Ovary (tissue), 9 donors: Measurements from ENCODE around the gene CIC. TPM values are rescaled to one million over a fixed set of nuclear protein-coding genes. Genes with fewer than 3 reads are reported as not detected.

Experiments used
- DNase-seq, 5 donors: peaks; one replicate each; pipeline ENCODE4 v3.0.0-alpha.2; 2019 to 2020
- H3K27ac ChIP-seq, 2 donors: fragments of 200-600 bp; one replicate each; pipeline versions ENCODE4 v1.5.1 to v1.8.0; 2019 to 2022
- H3K27me3 ChIP-seq: fragments of 200-600 bp; one replicate; pipeline ENCODE4 v1.8.0; 2022
- H3K36me3 ChIP-seq: fragments of 200-600 bp; sonication (generic); one replicate; pipeline ENCODE4 v1.5.1; 2019
- H3K4me1 ChIP-seq: one replicate; pipeline ENCODE4 v1.8.1; 2013; ENCODE audit warnings: mild to moderate bottlenecking, moderate library complexity; ENCODE audit not compliant: insufficient read depth
- H3K4me3 ChIP-seq: fragments of 200-600 bp; sonication (generic); one replicate; pipeline ENCODE4 v1.5.1; 2017
- H3K9me3 ChIP-seq, 2 donors: fragments of 200-600 bp in 1 of 2; sonication (generic) in 1 of 2; one replicate each; pipeline versions ENCODE4 v1.5.1 to v1.8.1; 2013 to 2019; ENCODE audit warnings: mild to moderate bottlenecking in 1 of 2, moderate library complexity in 1 of 2
- CTCF ChIP-seq, 3 donors: fragments of 450-650 bp in 2 of 3; fragments of 200-600 bp in 1 of 3; IDR thresholded peaks; one replicate each; pipeline versions ENCODE4 v1.5.1 to v1.8.0; 2016 to 2022; ENCODE audit warnings: antibody characterized with exemption in 3 of 3, mild to moderate bottlenecking in 1 of 3
- EP300 ChIP-seq: sonication (generic); formaldehyde crosslinking; IDR thresholded peaks from one replicate; pipeline ENCODE4 v1.6.1; 2017; ENCODE audit warnings: antibody characterized with exemption
- POLR2A ChIP-seq: fragments of 450-650 bp; IDR thresholded peaks from one replicate; pipeline ENCODE4 v1.6.1; 2017; ENCODE audit warnings: antibody characterized with exemption, mild to moderate bottlenecking, moderate library complexity
- WGBS, 3 donors: extraction: QIAGEN DNeasy Blood & Tissue Kit in 1 of 3; methylation state at CpG; one replicate each; pipeline versions ENCODE4 v1.1.5 to v1.1.7; 2013 to 2017; 5-methylcytosine and 5-hydroxymethylcytosine counted together
- intact Hi-C, 4 donors: fragments of 100-400 bp; cut with DNase I; formaldehyde crosslinking; loops; one replicate each; pipeline versions ENCODE4 v1.11.0 to v1.15.1; 2022 to 2023
- polyA plus RNA-seq, 2 donors: library from polyadenylated mRNA; stranded (reverse); fragments of 200-250 nt in 1 of 2; fragments of 350-450 nt in 1 of 2; fragmentation: Illumina TruSeq in 1 of 2; extraction: RNeasy Lipid Tissue Mini Kit (QIAGEN cat#74804) in 1 of 2; gene quantifications; one replicate each; pipeline ENCODE4 v1.2.3, GENCODE V29; 2013 to 2014
- total RNA-seq, 7 donors: library from RNA; depleted of rRNA in 2 of 7; stranded (reverse); fragments of >200 nt in 2 of 7; fragmentation: NEBNext Ultra II Directional in 3 of 7; extraction: Animal tissue kit (Norgen Biotek cat#: 25700) in 3 of 7; gene quantifications; one replicate each; pipeline versions ENCODE4 v1.1.0 to v1.2.4, GENCODE V29; 2016 to 2023
- donor health status: DM: no; HTN: no; CAD: no; lungs with moderate emphysema.
- donor health status: DM: no; HTN: no; CAD: no.
- donor health status: Bipolar disorder and iron deficiency.
- donor health status: DM: yes; HTN: yes; CAD: no.
- donor health status: DM: no; HTN: no; CAD: no.
- donor health status: DM: yes; HTN: yes; CAD: no.

Gene CIC
- total and polyA plus RNA-seq, 9 donors = 6.6 to 139 (median 97.9) TPM

GRCh38 chr19:42313840-42314755 lies 45.0 kb downstream of the CIC start:
- H3K4me1 ChIP-seq = peaks cover 3% of the 10 kb centered on the region
- DNase-seq = no peak
- no peak overlapping the region for H3K27ac ChIP-seq
- H3K36me3 ChIP-seq = no peaks in the 10 kb centered on the region
- WGBS, 3 donors = 27 to 30% (median 29%) methylated on average over 25 to 26 of the region's 26 CpGs
- no peaks in the 10 kb centered on the region for H3K27me3 ChIP-seq
- TF ChIP-seq EP300 = no peak
- no peak for TF ChIP-seq CTCF (IDR thresholded peaks at IDR 0.05)
- no peak for TF ChIP-seq POLR2A
- H3K9me3 ChIP-seq = no peaks in the 10 kb centered on the region
- H3K4me3 ChIP-seq = no peak overlapping the region
- intact Hi-C loops = no loop called here

- TF ChIP-seq POLR2A = no peak
- no peaks in the 10 kb centered on the region for H3K9me3 ChIP-seq
- H3K4me1 ChIP-seq = peaks cover 3% of the 10 kb centered on the region
- 60 to 73% (median 68%) methylated on average over 5 of the region's 5 CpGs for WGBS, 3 donors
- no peaks in the 10 kb centered on the region for H3K36me3 ChIP-seq
- no peak overlapping the region for H3K4me3 ChIP-seq
- no peaks in the 10 kb centered on the region for H3K27me3 ChIP-seq
- H3K27ac ChIP-seq = no peak overlapping the region
- no peak for DNase-seq
- intact Hi-C loops = no loop called here
Measured at GRCh38 chr19:42315024-42315423, 46.0 kb downstream of the CIC start.

- no peaks in the 10 kb centered on the region for H3K36me3 ChIP-seq
- no peak overlapping the region for H3K27ac ChIP-seq
- DNase-seq = no peak
- intact Hi-C loops = no loop called here
- no peaks in the 10 kb centered on the region for H3K27me3 ChIP-seq
- TF ChIP-seq CTCF (IDR thresholded peaks at IDR 0.05) (no peak), POLR2A (no peak), EP300 (no peak)
- H3K4me3 ChIP-seq = no peak overlapping the region
- H3K4me1 ChIP-seq = peaks cover 3% of the 10 kb centered on the region
- WGBS, 3 donors = 27 to 37% (median 34%) methylated on average over 28 of the region's 28 CpGs
- H3K9me3 ChIP-seq = no peaks in the 10 kb centered on the region
Measured at GRCh38 chr19:42316223-42317211, 47.5 kb downstream of the CIC start.

- no peak for DNase-seq
- intact Hi-C loops = no loop called here
- WGBS, 3 donors = 85 to 90% (median 89%) methylated on average over 13 of the region's 13 CpGs
- Histone ChIP-seq H3K27ac (no peak overlapping the region), H3K36me3 (no peaks in the 10 kb centered on the region), H3K4me1 (peaks cover 3% of the 10 kb centered on the region), H3K4me3 (no peak overlapping the region), H3K27me3 (no peaks in the 10 kb centered on the region), H3K9me3 (no peaks in the 10 kb centered on the region)
- TF ChIP-seq EP300 (no peak), CTCF (IDR thresholded peaks at IDR 0.05) (no peak), POLR2A (no peak)
Measured at GRCh38 chr19:42317535-42317934, 48.5 kb downstream of the CIC start.
